ENCODE results near the gene NFATC2. TPM values are rescaled to one million over a fixed set of nuclear protein-coding genes. Genes with fewer than 3 reads are reported as not detected.

The NFATC2 gene
- 0.29 and 0.36 TPM in 2 replicates for total RNA-seq

DNA sequence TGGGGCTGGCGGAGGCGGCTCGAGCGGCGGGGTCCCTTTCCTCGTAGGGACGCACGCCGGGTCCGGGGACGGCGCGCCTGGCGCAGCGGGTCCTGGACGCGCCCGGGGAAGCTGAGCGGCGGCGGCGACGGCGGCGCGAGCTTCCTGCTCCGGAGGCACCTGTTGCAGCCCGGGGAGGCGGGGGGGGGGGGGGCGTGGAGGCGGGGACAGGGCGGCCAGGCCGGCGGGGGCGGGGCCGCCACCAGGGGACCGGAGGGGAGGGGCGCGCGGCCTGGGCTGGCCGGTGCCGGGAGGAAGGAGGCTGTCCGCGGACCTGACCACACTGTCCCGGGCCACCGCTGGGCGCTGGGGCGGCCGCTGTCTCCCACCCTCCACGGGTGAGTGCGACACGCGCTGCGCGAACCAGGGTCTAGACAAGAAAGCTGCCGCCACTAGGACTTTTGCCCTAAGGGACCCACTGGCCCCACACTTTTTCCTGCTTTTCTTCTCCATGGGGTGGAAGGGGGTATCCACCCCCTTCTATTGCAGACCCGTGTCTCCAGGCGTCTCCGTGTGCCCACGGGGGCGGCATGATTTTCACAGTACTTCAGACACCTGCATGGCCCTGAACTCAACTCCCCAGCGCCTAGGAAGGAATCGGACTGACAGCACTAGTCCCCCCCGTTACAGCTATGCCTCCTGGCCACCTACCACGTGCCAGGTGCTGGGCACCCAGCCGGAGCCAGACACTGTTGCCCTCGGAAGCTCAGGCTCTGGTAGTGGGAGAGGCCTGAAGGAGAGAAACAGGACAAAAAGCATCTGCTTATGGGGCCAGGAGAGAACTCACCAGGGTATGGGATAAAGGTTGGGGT is at the start of gene NFATC2:
Gene NFATC2 (minus strand): TSS at position 149 of the 851 bp plus-strand sequence. CDS start 220 bp downstream, outside the sequence.
- H4K20me1 ChIP-seq (ENCODE audit: insufficient read depth, low read length): no peaks in the 10 kb centered on the region
- peak; percentile 82 for DNase-seq (ENCODE audit: insufficient read length, low spot score, missing footprints)
- no peaks in the 10 kb centered on the region for H3K9me3 ChIP-seq (ENCODE audit: low read depth, low read length)
- H3K4me1 ChIP-seq (ENCODE audit: insufficient read depth, low read length): no peaks in the 10 kb centered on the region
- peaks cover 42% of the 10 kb centered on the region for H3K27me3 ChIP-seq (ENCODE audit: insufficient read depth, low read length)
- no peak within 1 kb of the TSS for H3K4me3 ChIP-seq (ENCODE audit: insufficient read depth, low read length)
- H3K4me2 ChIP-seq (ENCODE audit: insufficient read depth, low read length): peak within 1 kb of the TSS; percentile 28
- H3K79me2 ChIP-seq (ENCODE audit: insufficient read depth, low read length): no peaks in the 10 kb centered on the region
- H3K27ac ChIP-seq (ENCODE audit: low read depth, low read length): no peak within 1 kb of the TSS
- H2AFZ ChIP-seq (ENCODE audit: low read length): no peak within 1 kb of the TSS
- TF ChIP-seq, protein P1, sequence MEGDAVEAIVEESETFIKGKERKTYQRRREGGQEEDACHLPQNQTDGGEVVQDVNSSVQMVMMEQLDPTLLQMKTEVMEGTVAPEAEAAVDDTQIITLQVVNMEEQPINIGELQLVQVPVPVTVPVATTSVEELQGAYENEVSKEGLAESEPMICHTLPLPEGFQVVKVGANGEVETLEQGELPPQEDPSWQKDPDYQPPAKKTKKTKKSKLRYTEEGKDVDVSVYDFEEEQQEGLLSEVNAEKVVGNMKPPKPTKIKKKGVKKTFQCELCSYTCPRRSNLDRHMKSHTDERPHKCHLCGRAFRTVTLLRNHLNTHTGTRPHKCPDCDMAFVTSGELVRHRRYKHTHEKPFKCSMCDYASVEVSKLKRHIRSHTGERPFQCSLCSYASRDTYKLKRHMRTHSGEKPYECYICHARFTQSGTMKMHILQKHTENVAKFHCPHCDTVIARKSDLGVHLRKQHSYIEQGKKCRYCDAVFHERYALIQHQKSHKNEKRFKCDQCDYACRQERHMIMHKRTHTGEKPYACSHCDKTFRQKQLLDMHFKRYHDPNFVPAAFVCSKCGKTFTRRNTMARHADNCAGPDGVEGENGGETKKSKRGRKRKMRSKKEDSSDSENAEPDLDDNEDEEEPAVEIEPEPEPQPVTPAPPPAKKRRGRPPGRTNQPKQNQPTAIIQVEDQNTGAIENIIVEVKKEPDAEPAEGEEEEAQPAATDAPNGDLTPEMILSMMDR (IDR thresholded peaks at IDR 0.05; ENCODE audit: extremely low read depth, low read depth, low read length): no peak
- no peaks in the 10 kb centered on the region for H3K36me3 ChIP-seq (ENCODE audit: insufficient read depth, low read length)

GRCh38 chr20:51591871-51592270 is 49.4 kb upstream of the NFATC2 start:
- no peaks in the 10 kb centered on the region for H4K20me1 ChIP-seq (ENCODE audit: insufficient read depth, low read length)
- no peak overlapping the region for H2AFZ ChIP-seq (ENCODE audit: low read length)
- no peaks in the 10 kb centered on the region for H3K36me3 ChIP-seq (ENCODE audit: insufficient read depth, low read length)
- no peaks in the 10 kb centered on the region for H3K9me3 ChIP-seq (ENCODE audit: low read depth, low read length)
- TF ChIP-seq, protein P1 (IDR thresholded peaks at IDR 0.05; ENCODE audit: extremely low read depth, low read depth, low read length): no peak
- no peaks in the 10 kb centered on the region for H3K79me2 ChIP-seq (ENCODE audit: insufficient read depth, low read length)
- DNase-seq (ENCODE audit: insufficient read length, low spot score, missing footprints): no peak
- H3K27ac ChIP-seq (ENCODE audit: low read depth, low read length): no peak overlapping the region
- no peak overlapping the region for H3K4me2 ChIP-seq (ENCODE audit: insufficient read depth, low read length)
- H3K4me3 ChIP-seq (ENCODE audit: insufficient read depth, low read length): no peak overlapping the region
- peaks cover 12% of the 10 kb centered on the region for H3K4me1 ChIP-seq (ENCODE audit: insufficient read depth, low read length)
- no peaks in the 10 kb centered on the region for H3K27me3 ChIP-seq (ENCODE audit: insufficient read depth, low read length)

GRCh38 chr20:51588762-51589161 is 46.2 kb upstream of the NFATC2 start:
- Histone ChIP-seq H3K27ac (ENCODE audit: low read depth, low read length) (no peak overlapping the region), H3K4me1 (ENCODE audit: insufficient read depth, low read length) (peaks cover 7% of the 10 kb centered on the region), H3K27me3 (ENCODE audit: insufficient read depth, low read length) (no peaks in the 10 kb centered on the region), H3K4me3 (ENCODE audit: insufficient read depth, low read length) (no peak overlapping the region), H2AFZ (ENCODE audit: low read length) (no peak overlapping the region), H4K20me1 (ENCODE audit: insufficient read depth, low read length) (no peaks in the 10 kb centered on the region), H3K36me3 (ENCODE audit: insufficient read depth, low read length) (no peaks in the 10 kb centered on the region), H3K79me2 (ENCODE audit: insufficient read depth, low read length) (no peaks in the 10 kb centered on the region), H3K4me2 (ENCODE audit: insufficient read depth, low read length) (no peak overlapping the region), H3K9me3 (ENCODE audit: low read depth, low read length) (no peaks in the 10 kb centered on the region)
- DNase-seq (ENCODE audit: insufficient read length, low spot score, missing footprints): no peak
- TF ChIP-seq, protein P1 (IDR thresholded peaks at IDR 0.05; ENCODE audit: extremely low read depth, low read depth, low read length): no peak

- Histone ChIP-seq H4K20me1 (ENCODE audit: insufficient read depth, low read length) (no peaks in the 10 kb centered on the region), H3K9me3 (ENCODE audit: low read depth, low read length) (no peaks in the 10 kb centered on the region), H3K4me1 (ENCODE audit: insufficient read depth, low read length) (peaks cover 7% of the 10 kb centered on the region), H3K79me2 (ENCODE audit: insufficient read depth, low read length) (no peaks in the 10 kb centered on the region), H3K27me3 (ENCODE audit: insufficient read depth, low read length) (no peaks in the 10 kb centered on the region), H2AFZ (ENCODE audit: low read length) (no peak overlapping the region), H3K4me3 (ENCODE audit: insufficient read depth, low read length) (no peak overlapping the region), H3K36me3 (ENCODE audit: insufficient read depth, low read length) (no peaks in the 10 kb centered on the region), H3K27ac (ENCODE audit: low read depth, low read length) (no peak overlapping the region), H3K4me2 (ENCODE audit: insufficient read depth, low read length) (no peak overlapping the region)
- TF ChIP-seq, protein P1 (IDR thresholded peaks at IDR 0.05; ENCODE audit: extremely low read depth, low read depth, low read length): no peak
- DNase-seq (ENCODE audit: insufficient read length, low spot score, missing footprints): no peak
These were observed 44.6 kb upstream of the NFATC2 start for GRCh38 chr20:51587145-51587544.
